PC-3 (cell line): Measurements from ENCODE around the gene RBM33.

Experiments used
- EZH2 ChIP-seq: fragments of 300-600 bp; sonication (generic); IDR thresholded peaks from one replicate; pipeline ENCODE4 v1.6.1; 2017; ENCODE audit warnings: antibody characterized with exemption, mild to moderate bottlenecking, low read length; ENCODE audit not compliant: unreplicated experiment
- TF ChIP-seq, protein P1 (sequence below): fragments of 300-600 bp; sonication (generic); conservative IDR thresholded peaks from 2 replicates; pipeline ENCODE4 v1.5.1; 2017; ENCODE audit warnings: antibody characterized with exemption, low read depth, mild to moderate bottlenecking, low read length

DNA sequence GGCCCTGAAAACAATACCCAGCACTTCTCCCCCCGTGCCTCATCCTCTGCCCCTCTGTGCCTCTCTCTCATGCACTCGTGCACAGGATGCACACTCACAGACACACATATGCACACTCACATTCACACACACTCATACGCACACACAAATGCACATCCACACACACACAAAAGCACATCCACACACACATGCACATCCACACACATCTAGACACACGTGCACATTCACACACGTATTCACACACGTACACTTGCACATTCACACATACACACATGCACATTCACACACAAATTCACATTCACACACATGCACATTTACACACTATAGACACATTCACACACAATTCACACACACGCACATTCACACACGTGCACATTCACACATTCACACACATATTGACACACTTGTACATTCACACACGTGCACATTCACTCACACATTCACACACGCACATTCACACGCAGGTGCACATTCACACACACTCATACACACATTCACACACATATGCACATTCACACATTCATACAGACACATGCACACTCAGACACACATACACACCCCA lies 148.6 kb downstream of the RBM33 start:
- TF ChIP-seq, protein P1, sequence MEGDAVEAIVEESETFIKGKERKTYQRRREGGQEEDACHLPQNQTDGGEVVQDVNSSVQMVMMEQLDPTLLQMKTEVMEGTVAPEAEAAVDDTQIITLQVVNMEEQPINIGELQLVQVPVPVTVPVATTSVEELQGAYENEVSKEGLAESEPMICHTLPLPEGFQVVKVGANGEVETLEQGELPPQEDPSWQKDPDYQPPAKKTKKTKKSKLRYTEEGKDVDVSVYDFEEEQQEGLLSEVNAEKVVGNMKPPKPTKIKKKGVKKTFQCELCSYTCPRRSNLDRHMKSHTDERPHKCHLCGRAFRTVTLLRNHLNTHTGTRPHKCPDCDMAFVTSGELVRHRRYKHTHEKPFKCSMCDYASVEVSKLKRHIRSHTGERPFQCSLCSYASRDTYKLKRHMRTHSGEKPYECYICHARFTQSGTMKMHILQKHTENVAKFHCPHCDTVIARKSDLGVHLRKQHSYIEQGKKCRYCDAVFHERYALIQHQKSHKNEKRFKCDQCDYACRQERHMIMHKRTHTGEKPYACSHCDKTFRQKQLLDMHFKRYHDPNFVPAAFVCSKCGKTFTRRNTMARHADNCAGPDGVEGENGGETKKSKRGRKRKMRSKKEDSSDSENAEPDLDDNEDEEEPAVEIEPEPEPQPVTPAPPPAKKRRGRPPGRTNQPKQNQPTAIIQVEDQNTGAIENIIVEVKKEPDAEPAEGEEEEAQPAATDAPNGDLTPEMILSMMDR, result no peak
- no peak for TF ChIP-seq EZH2
